Stomach (tissue), 4 donors: ENCODE results near the gene STBD1.

Experiments
- EP300 ChIP-seq: sonication (generic); formaldehyde crosslinking; IDR thresholded peaks from one replicate; pipeline ENCODE4 v1.6.1; 2017; ENCODE audit warnings: antibody characterized with exemption
- POLR2A ChIP-seq, 4 donors: fragments of 450-650 bp; IDR thresholded peaks; one replicate each; pipeline ENCODE4 v1.6.1; 2016; ENCODE audit warnings: antibody characterized with exemption in 4 of 4, control low read depth in 2 of 4, mild to moderate bottlenecking in 1 of 4, moderate library complexity in 1 of 4
- POLR2AphosphoS5 ChIP-seq, 3 donors: sonication (generic); formaldehyde crosslinking; IDR thresholded peaks; one replicate each; pipeline ENCODE4 v1.6.1; 2016; ENCODE audit warnings: antibody characterized with exemption in 3 of 3
- TF ChIP-seq, protein P1 (sequence below), 7 experiments: fragments of 450-650 bp in 4 of 7; fragments of 200-600 bp in 3 of 7; sonication (generic) in 3 of 7; IDR thresholded peaks; one replicate each; pipeline ENCODE4 v1.5.1; 2016 to 2019; ENCODE audit warnings: antibody characterized with exemption in 7 of 7, control low read depth in 2 of 7, mild to moderate bottlenecking in 1 of 7

- TF ChIP-seq, protein P1, sequence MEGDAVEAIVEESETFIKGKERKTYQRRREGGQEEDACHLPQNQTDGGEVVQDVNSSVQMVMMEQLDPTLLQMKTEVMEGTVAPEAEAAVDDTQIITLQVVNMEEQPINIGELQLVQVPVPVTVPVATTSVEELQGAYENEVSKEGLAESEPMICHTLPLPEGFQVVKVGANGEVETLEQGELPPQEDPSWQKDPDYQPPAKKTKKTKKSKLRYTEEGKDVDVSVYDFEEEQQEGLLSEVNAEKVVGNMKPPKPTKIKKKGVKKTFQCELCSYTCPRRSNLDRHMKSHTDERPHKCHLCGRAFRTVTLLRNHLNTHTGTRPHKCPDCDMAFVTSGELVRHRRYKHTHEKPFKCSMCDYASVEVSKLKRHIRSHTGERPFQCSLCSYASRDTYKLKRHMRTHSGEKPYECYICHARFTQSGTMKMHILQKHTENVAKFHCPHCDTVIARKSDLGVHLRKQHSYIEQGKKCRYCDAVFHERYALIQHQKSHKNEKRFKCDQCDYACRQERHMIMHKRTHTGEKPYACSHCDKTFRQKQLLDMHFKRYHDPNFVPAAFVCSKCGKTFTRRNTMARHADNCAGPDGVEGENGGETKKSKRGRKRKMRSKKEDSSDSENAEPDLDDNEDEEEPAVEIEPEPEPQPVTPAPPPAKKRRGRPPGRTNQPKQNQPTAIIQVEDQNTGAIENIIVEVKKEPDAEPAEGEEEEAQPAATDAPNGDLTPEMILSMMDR (IDR thresholded peaks at IDR 0.05): no peak
- TF ChIP-seq POLR2A (IDR thresholded peaks at IDR 0.05) (no peak), EP300 (no peak), POLR2AphosphoS5 (IDR thresholded peaks at IDR 0.05) (no peak)
These were observed 12.8 kb upstream of the STBD1 start for GRCh38 chr4:76293772-76294171.
